ENCODE results near the gene CBFA2T2.

The CBFA2T2 gene

DNA sequence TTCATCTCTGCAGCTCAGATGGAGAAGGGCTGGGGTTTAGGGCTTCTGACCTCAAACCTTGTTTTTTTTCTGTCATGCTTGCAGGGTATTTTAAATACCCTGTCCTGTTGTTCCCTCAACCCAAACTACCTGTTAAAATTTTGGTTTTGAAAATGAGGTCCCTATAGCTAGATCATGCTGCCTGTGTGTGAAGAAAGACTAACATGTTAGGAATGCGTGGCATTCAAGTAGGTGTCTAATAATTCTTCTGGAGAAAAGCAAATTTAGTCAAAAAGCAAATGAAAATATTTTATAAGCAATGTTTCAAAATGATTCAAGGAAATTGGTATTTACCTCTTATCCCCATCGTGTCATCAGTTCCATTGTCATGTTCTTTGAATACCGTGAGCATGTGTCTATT lies 95.1 kb downstream of the CBFA2T2 start:
- DNase-seq, result no peak

DNA sequence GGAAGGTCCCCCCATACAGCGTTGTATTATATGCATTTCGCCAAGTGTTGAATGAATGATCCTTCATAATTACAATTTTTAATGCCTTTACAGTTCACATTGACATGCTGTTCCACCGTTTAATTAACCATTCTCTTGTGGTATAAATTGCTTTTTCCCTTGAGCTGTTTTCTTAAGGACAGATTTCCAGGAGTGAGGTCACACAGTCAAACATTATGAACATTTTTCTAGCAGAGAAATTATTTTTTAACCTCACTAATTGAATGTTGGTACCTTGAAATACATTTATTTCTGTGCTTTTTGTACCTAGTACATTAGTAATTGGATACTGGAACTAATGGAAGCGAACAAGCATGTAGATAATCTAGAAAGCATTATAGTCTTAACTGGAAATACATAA lies 95.5 kb downstream of the CBFA2T2 start:
- DNase-seq, result no peak

DNA sequence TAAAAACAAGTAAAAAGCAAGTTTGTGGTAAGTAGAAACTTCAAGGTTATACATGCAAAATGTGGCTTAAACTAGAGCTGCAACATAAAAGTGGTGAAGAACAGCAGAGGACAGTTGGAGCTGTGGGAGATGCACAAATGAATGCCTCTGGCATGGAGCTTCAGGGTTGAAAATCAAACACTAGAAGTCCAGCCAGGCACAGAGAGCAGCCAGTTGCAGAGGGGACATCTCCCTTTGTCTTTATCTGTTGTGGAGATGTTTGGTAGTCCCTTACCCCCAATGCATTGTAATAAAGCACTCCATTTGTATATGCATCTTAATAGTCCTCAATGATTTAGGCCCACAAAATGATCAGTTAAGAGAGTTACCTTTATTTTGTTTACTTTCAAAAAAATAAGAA lies 99.2 kb downstream of the CBFA2T2 start:
- DNase-seq, result no peak

GRCh38 chr20:33591901-33592300 lies 102.0 kb downstream of the CBFA2T2 start:
- DNase-seq, result peak; percentile 60 to 64

DNA sequence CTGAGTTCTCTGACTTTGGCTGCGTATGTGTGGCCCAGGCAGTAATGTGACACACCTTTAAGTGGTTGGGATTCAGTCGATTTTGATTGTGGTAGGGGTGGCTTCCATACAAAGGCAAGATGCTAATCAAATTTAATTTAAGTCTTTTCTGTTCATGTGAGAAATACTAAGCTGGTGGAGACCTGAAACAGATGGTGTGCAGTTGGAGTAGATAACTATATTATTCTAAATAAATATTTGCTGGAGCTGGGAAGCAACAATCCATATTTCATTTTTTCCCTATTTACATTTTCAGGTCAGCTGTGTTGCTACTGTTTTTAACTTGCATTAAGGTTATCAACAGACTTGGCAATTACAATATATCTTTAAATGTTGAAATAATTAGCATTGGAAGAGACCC lies 104.8 kb downstream of the CBFA2T2 start:
- no peak for DNase-seq

DNA sequence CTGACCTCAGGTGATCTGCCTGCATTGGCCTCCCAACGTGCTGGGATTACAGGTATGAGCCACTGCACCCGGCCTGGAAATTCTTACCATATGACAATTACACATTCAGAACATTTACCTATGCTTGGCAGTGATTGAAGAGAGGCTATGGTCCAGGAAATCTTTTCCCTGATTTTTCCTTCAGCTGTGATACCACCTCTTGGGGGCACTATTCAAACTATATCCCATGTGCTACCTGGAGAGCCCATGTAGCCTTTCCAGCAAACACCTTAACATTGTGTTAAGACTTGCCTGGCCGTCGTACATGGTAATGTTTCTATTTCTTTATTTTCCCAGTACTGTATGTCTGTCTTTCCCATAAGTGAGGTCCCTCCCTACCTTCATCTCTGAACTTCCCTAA lies 110.5 kb downstream of the CBFA2T2 start:
- no peak for DNase-seq

DNA sequence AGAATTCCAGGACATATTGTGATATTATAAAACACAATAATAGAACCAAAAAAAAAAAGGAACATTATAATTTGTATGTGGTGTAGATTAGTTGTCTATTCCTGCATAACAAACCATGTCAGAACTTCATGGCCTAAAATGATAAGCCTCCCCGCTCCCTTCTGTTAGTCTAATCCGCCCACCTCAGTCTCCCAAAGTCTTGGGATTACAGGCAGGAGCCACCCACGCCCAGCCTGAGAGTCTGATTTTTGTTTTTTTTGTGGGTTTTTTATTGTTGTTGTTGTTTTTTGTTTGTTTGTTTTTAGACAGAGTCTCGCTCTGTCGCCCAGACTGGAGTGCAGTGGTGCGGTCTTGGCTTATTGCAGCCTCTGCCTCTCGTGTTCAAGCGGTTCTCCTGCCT lies 111.1 kb downstream of the CBFA2T2 start:
- no peak for DNase-seq

DNA sequence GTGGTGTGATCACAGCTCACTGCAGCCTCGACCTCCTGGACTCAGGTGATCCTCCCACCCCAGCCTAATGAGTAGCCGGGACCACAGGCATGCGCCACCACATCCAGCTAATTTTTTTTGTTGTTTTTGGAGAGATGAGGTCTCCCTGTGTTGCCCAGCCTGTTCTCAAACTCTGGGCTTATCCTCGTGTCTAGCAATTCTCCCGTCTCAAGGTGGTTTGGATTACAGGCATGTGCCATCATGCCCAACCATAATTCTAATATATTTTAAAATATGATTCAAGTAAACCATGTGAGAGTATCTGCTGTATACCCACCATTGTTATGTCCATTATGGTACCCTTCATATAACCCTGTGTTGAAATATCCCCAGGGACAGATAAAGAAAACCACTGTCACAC lies 112.0 kb downstream of the CBFA2T2 start:
- no peak for DNase-seq

GRCh38 chr20:33602826-33603590 lies 113.1 kb downstream of the CBFA2T2 start:
- DNase-seq, result no peak

GRCh38 chr20:33604084-33604990 lies 114.4 kb downstream of the CBFA2T2 start:
- no peak for DNase-seq

DNA sequence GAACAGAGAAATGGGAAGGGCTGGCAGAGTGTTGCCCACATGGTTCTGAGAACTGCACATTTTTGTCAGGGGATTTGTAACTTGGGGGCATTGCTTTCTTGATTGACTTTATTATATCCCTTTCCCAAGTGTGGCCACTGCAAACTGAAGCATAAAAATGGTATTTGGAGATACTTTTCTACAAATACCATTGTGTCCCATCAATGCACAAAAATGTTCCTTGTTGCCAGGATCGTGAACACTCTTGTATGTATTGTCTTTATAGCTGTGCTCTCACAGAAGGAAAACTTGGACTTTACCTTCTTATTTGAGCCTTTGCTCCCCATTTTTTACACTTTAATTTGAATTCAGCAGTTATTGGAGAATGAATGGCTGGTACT lies 115.1 kb downstream of the CBFA2T2 start:
- no peak for DNase-seq

- no peak for DNase-seq
These were observed 116.3 kb downstream of the CBFA2T2 start for GRCh38 chr20:33606118-33606771.

GRCh38 chr20:33609504-33609903 lies 119.6 kb downstream of the CBFA2T2 start:
- no peak for DNase-seq

DNA sequence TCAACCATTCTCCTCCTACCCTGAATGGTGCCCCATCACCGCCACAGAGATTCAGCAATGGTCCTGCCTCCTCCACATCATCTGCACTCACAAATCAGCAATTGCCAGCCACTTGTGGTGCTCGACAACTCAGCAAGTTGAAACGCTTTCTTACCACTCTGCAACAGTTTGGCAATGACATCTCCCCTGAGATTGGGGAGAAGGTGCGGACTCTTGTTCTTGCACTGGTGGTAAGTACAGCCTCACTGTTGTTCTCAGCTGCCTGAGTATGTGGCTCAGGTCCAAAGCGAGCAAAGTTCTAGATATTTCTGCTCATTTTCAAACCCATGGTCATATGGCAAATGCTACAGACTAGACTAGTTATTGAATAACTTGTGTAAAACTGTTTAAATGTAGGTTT lies 121.2 kb downstream of the CBFA2T2 start:
- no peak for DNase-seq

GRCh38 chr20:33612001-33612400 lies 122.1 kb downstream of the CBFA2T2 start:
- no peak for DNase-seq

GRCh38 chr20:33621717-33622400 lies 132.0 kb downstream of the CBFA2T2 start:
- DNase-seq, result no peak

DNA sequence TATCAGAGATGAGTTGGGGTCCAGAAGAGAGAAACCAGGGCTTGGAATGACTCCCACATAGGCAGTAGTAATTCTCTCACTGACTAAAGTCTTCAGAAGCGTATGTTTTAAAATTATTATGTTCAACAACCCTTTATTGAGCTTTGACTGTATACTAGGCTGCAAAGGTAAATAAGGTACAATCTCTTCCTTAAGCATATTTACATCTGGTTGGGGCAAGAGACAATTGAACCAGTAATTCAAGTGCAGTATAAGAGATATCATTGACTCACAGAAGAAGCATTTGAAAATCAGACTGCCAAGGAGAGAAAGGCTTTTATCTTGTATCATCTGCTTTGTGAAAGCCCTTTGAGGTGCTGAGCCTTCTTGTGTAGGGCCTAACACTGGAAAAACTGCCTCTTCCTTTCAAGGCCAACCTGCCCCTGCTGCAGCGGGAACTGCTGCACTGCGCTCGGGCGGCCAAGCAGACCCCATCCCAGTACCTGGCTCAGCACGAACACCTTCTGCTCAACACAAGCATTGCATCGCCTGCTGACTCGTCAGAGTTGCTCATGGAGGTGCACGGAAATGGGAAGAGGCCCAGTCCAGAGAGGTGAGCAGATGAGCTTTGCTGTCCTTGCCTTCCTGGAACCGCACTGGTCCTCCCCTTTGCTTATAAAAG lies 132.9 kb downstream of the CBFA2T2 start:
- DNase-seq, result no peak

DNA sequence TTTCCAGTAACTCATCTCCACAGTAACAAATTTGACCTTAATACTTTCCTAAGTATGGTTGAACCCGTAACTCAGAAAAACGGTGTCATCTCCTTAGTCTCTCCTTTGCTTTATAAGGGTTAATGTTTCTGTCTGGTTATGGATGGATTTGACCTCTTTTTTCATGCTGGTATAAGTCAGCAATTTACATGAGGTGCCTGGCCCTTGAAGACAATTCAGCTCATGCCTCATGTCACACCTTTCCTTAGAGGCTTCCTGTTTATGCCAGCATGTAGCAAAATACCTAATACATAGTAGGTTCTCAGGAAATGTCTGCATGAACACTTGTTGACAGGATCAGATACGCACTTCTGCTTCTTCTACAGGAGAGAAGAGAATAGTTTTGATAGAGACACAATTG lies 134.5 kb downstream of the CBFA2T2 start:
- DNase-seq, result no peak

DNA sequence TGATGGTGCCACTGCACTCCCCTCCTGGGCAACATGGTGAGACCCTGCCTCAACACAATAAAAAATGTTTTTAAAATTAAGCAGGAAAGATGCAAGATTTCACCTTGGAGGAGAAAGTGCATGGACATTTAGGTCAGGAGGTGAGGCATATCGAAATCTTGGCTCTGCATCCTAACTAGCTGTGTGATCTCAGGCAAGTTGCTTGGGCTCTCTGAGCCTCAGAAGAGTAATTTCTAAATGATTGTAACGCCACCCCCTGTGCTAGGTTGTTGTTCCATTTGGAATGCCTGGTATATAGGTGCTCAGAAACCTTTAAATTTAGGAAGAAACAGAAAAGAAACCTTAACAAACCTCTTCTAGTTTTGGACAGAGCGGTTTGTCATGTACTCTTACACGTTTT lies 136.3 kb downstream of the CBFA2T2 start:
- no peak for DNase-seq

GRCh38 chr20:33627577-33628216 lies 137.8 kb downstream of the CBFA2T2 start:
- DNase-seq, result no peak

- no peak for DNase-seq
These were observed 139.6 kb downstream of the CBFA2T2 start for GRCh38 chr20:33629533-33629932.

DNA sequence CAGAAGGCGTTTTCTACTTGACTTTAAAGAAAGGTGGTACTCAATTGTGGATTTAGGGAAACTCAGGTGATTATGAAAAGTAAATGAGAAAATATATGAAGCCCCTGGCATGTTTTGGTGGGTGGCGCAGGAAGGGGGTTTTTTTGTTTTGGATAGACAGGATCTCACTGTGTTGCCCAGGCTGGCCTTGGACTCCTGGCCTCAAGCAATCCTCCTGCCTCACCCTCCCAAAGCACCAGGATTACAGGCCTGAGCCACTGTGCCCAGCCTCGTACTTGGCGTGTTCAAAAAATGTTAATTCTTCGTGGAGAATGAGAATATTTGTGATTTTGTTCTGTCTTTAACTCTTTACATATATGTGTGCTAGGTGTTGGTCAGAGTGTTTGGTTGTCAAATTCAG lies 140.1 kb downstream of the CBFA2T2 start:
- DNase-seq, result no peak

Data from stimulated activated CD4-positive, alpha-beta T cell treated with anti-CD3 and anti-CD28 coated beads, Interleukin-2, amount 100 ng/mL, for 48 hours (primary cell).